ENCODE results near the gene DUSP23. TPM values are rescaled to one million over a fixed set of nuclear protein-coding genes. Genes with fewer than 3 reads are reported as not detected.

DUSP23 gene
- total RNA-seq, 2 donors from 2014 or later: 79.3 to 85.0 TPM

- no peaks in the 10 kb centered on the region for H3K9me3 ChIP-seq
- no peaks in the 10 kb centered on the region for H3K36me3 ChIP-seq
- WGBS: 72% methylated on average over 4 of the region's 4 CpGs
- no peaks in the 10 kb centered on the region for H3K27me3 ChIP-seq (replicated peaks; ENCODE audit: insufficient read depth)
- intact Hi-C loops (cut with DNase I): no loop called here
- H3K4me3 ChIP-seq: no peak overlapping the region
- DNase-seq (ENCODE audit: low spot score): no peak
- no peaks in the 10 kb centered on the region for H3K4me1 ChIP-seq (replicated peaks)
- no peak overlapping the region for H3K27ac ChIP-seq
- TF ChIP-seq POLR2AphosphoS5 (IDR thresholded peaks at IDR 0.05): no peak
- TF ChIP-seq POLR2A (IDR thresholded peaks at IDR 0.05): no peak
- TF ChIP-seq CTCF (IDR thresholded peaks at IDR 0.05): no peak
These were observed 27.4 kb upstream of the DUSP23 start for GRCh38 chr1:159753386-159753785.

GRCh38 chr1:159755451-159756007, 25.2 kb upstream of the DUSP23 start:
- DNase-seq (ENCODE audit: low spot score): no peak
- intact Hi-C loops (cut with DNase I): no loop called here
- Histone ChIP-seq H3K4me1 (replicated peaks) (no peaks in the 10 kb centered on the region), H3K36me3 (no peaks in the 10 kb centered on the region), H3K9me3 (no peaks in the 10 kb centered on the region), H3K27ac (no peak overlapping the region), H3K27me3 (replicated peaks; ENCODE audit: insufficient read depth) (no peaks in the 10 kb centered on the region), H3K4me3 (no peak overlapping the region)
- WGBS: 97% methylated on average over 3 of the region's 3 CpGs
- TF ChIP-seq POLR2A (IDR thresholded peaks at IDR 0.05) (no peak), POLR2AphosphoS5 (IDR thresholded peaks at IDR 0.05) (no peak), CTCF (IDR thresholded peaks at IDR 0.05) (no peak)

GRCh38 chr1:159756397-159756796, 24.4 kb upstream of the DUSP23 start:
- no peak overlapping the region for H3K27ac ChIP-seq
- no peak for TF ChIP-seq CTCF (IDR thresholded peaks at IDR 0.05)
- no peak for TF ChIP-seq POLR2AphosphoS5 (IDR thresholded peaks at IDR 0.05)

GRCh38 chr1:159763686-159764085, 17.1 kb upstream of the DUSP23 start:
- no peaks in the 10 kb centered on the region for H3K9me3 ChIP-seq
- intact Hi-C loops (cut with DNase I): no loop called here
- no peak overlapping the region for H3K4me3 ChIP-seq
- H3K27me3 ChIP-seq (replicated peaks; ENCODE audit: insufficient read depth): no peaks in the 10 kb centered on the region
- H3K4me1 ChIP-seq (replicated peaks): no peaks in the 10 kb centered on the region
- DNase-seq (ENCODE audit: low spot score): no peak
- 47% methylated on average over 1 of the region's 1 CpG for WGBS
- no peaks in the 10 kb centered on the region for H3K36me3 ChIP-seq
- H3K27ac ChIP-seq: no peak overlapping the region
- TF ChIP-seq POLR2AphosphoS5 (IDR thresholded peaks at IDR 0.05) (no peak), POLR2A (IDR thresholded peaks at IDR 0.05) (no peak), CTCF (IDR thresholded peaks at IDR 0.05) (no peak)

More at GRCh38 chr1:159756397-159756796, 24.4 kb upstream of the DUSP23 start:
- Histone ChIP-seq H3K4me3 (no peak overlapping the region), H3K27me3 (replicated peaks; ENCODE audit: insufficient read depth) (no peaks in the 10 kb centered on the region), H3K9me3 (no peaks in the 10 kb centered on the region), H3K4me1 (replicated peaks) (no peaks in the 10 kb centered on the region), H3K36me3 (no peaks in the 10 kb centered on the region)
- DNase-seq (ENCODE audit: low spot score): no peak
- intact Hi-C loops (cut with DNase I): no loop called here

GRCh38 chr1:159765806-159766205, 15.0 kb upstream of the DUSP23 start:
- H3K27me3 ChIP-seq (replicated peaks; ENCODE audit: insufficient read depth): no peaks in the 10 kb centered on the region
- no peak overlapping the region for H3K27ac ChIP-seq
- intact Hi-C loops (cut with DNase I): no loop called here
- WGBS: 86% methylated on average over 3 of the region's 3 CpGs
- no peak for TF ChIP-seq CTCF (IDR thresholded peaks at IDR 0.05)
- no peak for TF ChIP-seq POLR2A (IDR thresholded peaks at IDR 0.05)
- TF ChIP-seq POLR2AphosphoS5 (IDR thresholded peaks at IDR 0.05): no peak
- H3K4me1 ChIP-seq (replicated peaks): no peaks in the 10 kb centered on the region
- H3K4me3 ChIP-seq: no peak overlapping the region
- H3K36me3 ChIP-seq: no peaks in the 10 kb centered on the region
- DNase-seq (ENCODE audit: low spot score): no peak
- H3K9me3 ChIP-seq: no peaks in the 10 kb centered on the region
